GM12878 (cell line): ENCODE measurements around the gene RCVRN. TPM values are rescaled to one million over a fixed set of nuclear protein-coding genes. Genes with fewer than 3 reads are reported as not detected.

Experiments
- ATAC-seq: fragments of 200-7000 bp; cut with Tn5 transposase; 3 replicates; pipeline ENCODE4 v1.9.1; 2020; ENCODE audit warnings: mild to moderate bottlenecking, moderate library complexity
- BruUV-seq: library from RNA; stranded (reverse); fragments of 400-500 nt; replicated peaks from 2 replicates; lab custom pipeline; 2021; lab: Mats Ljungman, UMichigan
- CTCF ChIA-PET: fragments of 300-600 bp; sonication (Branson Sonifier 250); formaldehyde crosslinking; extraction: SDS; loops from one replicate; lab custom pipeline; 2021; ENCODE audit warnings: inconsistent platforms; lab: Yijun Ruan, JAX
- POLR2A ChIA-PET: fragments of 350-600 bp; formaldehyde crosslinking; extraction: SDS; loops from one replicate; lab custom pipeline; 2021; ENCODE audit warnings: inconsistent platforms; lab: Charles Lee
- RAD21 ChIA-PET: fragments of 300-600 bp; sonication (Branson Sonifier 250); formaldehyde crosslinking; loops from one replicate; lab custom pipeline; 2023; ENCODE audit warnings: antibody characterized with exemption; ENCODE audit not compliant: unreplicated experiment; lab: Charles Lee
- SMC1A ChIA-PET: fragments of 300-600 bp; sonication (Branson Sonifier 250); formaldehyde crosslinking; loops from one replicate; lab custom pipeline; 2023; ENCODE audit not compliant: unreplicated experiment, uncharacterized antibody; lab: Charles Lee
- DNase-seq: peaks from one replicate; pipeline ENCODE4 v3.0.0-alpha.2; 2011; ENCODE audit warnings: low read depth, low spot score
- FAIRE-seq: peaks from 3 replicates; lab custom pipeline; 2011; peaks lifted over from hg19 to GRCh38; lab: Jason Lieb, UNC
- H2AFZ ChIP-seq: 2 replicates; pipeline ENCODE4 v1.6.0; 2011; ENCODE audit warnings: low read depth, low read length, control low read depth; ENCODE audit not compliant: control insufficient read depth
- H3K27ac ChIP-seq: 2 replicates; pipeline ENCODE4 v1.5.1; 2011; ENCODE audit warnings: control low read depth; ENCODE audit not compliant: control insufficient read depth, insufficient read depth
- H3K27me3 ChIP-seq, 2 experiments: replicated peaks in 1 of 2; 2 replicates each; pipeline versions ENCODE4 v1.6.0 to v1.6.1; 2011; ENCODE audit warnings: low read length in 1 of 2; ENCODE audit not compliant: control insufficient read depth in 2 of 2, insufficient read depth in 2 of 2
- H3K36me3 ChIP-seq, 2 experiments: 2 replicates each; pipeline ENCODE4 v1.5.1; 2011; ENCODE audit warnings: low read length in 1 of 2; ENCODE audit not compliant: control insufficient read depth in 2 of 2, insufficient read depth in 2 of 2
- H3K4me1 ChIP-seq: 2 replicates; pipeline ENCODE4 v1.6.1; 2011; ENCODE audit warnings: mild to moderate bottlenecking, low read length, moderate library complexity, mixed read lengths; ENCODE audit not compliant: control insufficient read depth, insufficient read depth
- H3K4me2 ChIP-seq: 2 replicates; pipeline ENCODE4 v1.6.0; 2011; ENCODE audit warnings: control low read depth; ENCODE audit not compliant: control insufficient read depth, insufficient read depth
- H3K4me3 ChIP-seq: fragments of 200-600 bp; sonication (generic); 2 replicates; pipeline ENCODE4 v1.5.1; 2016
- H3K79me2 ChIP-seq: 2 replicates; pipeline ENCODE4 v1.6.0; 2011; ENCODE audit warnings: low read length; ENCODE audit not compliant: control insufficient read depth, insufficient read depth
- H3K9ac ChIP-seq: 2 replicates; pipeline ENCODE4 v1.8.0; 2011; ENCODE audit warnings: low read length, control low read depth, mixed read lengths; ENCODE audit not compliant: control insufficient read depth, insufficient read depth
- H3K9me3 ChIP-seq: replicated peaks from 3 replicates; pipeline ENCODE4 v1.5.1; 2011; ENCODE audit warnings: mild to moderate bottlenecking, low read length; ENCODE audit not compliant: control insufficient read depth, insufficient read depth
- H4K20me1 ChIP-seq: 2 replicates; pipeline ENCODE4 v1.6.0; 2011; ENCODE audit not compliant: control insufficient read depth, insufficient read depth
- CREB1 ChIP-seq: IDR thresholded peaks from 2 replicates; pipeline ENCODE4 v1.6.1; 2012; ENCODE audit warnings: low read depth, mild to moderate bottlenecking, inconsistent platforms
- JUNB ChIP-seq: IDR thresholded peaks from 2 replicates; pipeline ENCODE4 v1.6.1; 2016; ENCODE audit warnings: antibody characterized with exemption, mild to moderate bottlenecking
- NR2F1 ChIP-seq: fragments of 450-650 bp; conservative IDR thresholded peaks from 2 replicates; pipeline ENCODE4 v1.6.1; 2017; ENCODE audit warnings: mild to moderate bottlenecking
- PML ChIP-seq: IDR thresholded peaks from 2 replicates; pipeline ENCODE4 v1.6.1; 2012; ENCODE audit warnings: low read length, inconsistent platforms
- POLR2AphosphoS5 ChIP-seq: IDR thresholded peaks from 2 replicates; pipeline ENCODE4 v1.6.1; 2011; ENCODE audit warnings: mild to moderate bottlenecking, low read length, inconsistent platforms
- RUNX3 ChIP-seq: IDR thresholded peaks from 2 replicates; pipeline ENCODE4 v1.6.1; 2012; ENCODE audit warnings: low read length, inconsistent platforms
- SMARCA5 ChIP-seq: fragments of 450-650 bp; IDR thresholded peaks from 2 replicates; pipeline ENCODE4 v1.6.1; 2017; ENCODE audit warnings: mild to moderate bottlenecking
- STAT3 ChIP-seq: IDR thresholded peaks from 2 replicates; pipeline ENCODE4 v1.6.1; 2011; ENCODE audit warnings: low read depth, low read length, improper control_type of control experiment
- SUPT20H ChIP-seq: IDR thresholded peaks from 2 replicates; pipeline ENCODE4 v1.6.1; 2011; ENCODE audit warnings: low read depth, mild to moderate bottlenecking, low read length, moderate library complexity, borderline replicate concordance; ENCODE audit not compliant: control insufficient read depth
- WGBS: methylation state at CpG from one replicate; pipeline ENCODE4 v1.1.6; 2016; ENCODE audit warnings: low lambda C conversion rate; ENCODE audit not compliant: insufficient replicate concordance, insufficient coverage; ENCODE audit errors: missing lambda C conversion rate; 5-methylcytosine and 5-hydroxymethylcytosine counted together
- in situ Hi-C: fragments of 300-500 bp; cut with MboI; formaldehyde crosslinking; loops from 9 replicates; pipeline ENCODE4 v1.14.3; 2018; ENCODE audit warnings: mixed read lengths
- intact Hi-C: fragments of 100-400 bp; cut with micrococcal nuclease; formaldehyde crosslinking; loops from one replicate; pipeline ENCODE4 v1.14.2; 2022; ENCODE audit not compliant: unreplicated experiment
- polyA plus RNA-seq, 11 experiments: library from polyadenylated mRNA; depleted of rRNA in 4 of 11; unstranded in 6 of 11; stranded (reverse) in 5 of 11; fragments of >200 nt; fragmentation: Nextera tagmentation in 4 of 11; fragmentation: Illumina TruSeq in 1 of 11; extraction: Ambion mirVana in 4 of 11; extraction: Trizol in 1 of 11; gene quantifications; 1 replicate in 1 of 11; 2 replicates in 10 of 11; pipeline versions ENCODE4 v1.2.1 to v1.2.3, GENCODE V29; 2011 to 2016; ENCODE audit warnings: inconsistent platforms in 2 of 11, missing spikeins in 2 of 11, low read depth in 1 of 11
- total RNA-seq, 4 experiments: library from RNA; depleted of rRNA in 3 of 4; stranded (reverse); fragments of >200 nt in 3 of 4; fragmentation: Illumina TruSeq in 1 of 4; extraction: Trizol in 1 of 4; gene quantifications; 2 replicates each; pipeline versions ENCODE4 v1.2.1 to v1.2.3, GENCODE V29; 2013 to 2021
- TF ChIP-seq, protein P1 (sequence below): IDR thresholded peaks from 2 replicates; pipeline ENCODE4 v1.6.1; 2011; ENCODE audit warnings: low read depth, low read length, improper control_type of control experiment, borderline replicate concordance
- TF ChIP-seq, protein P2 (sequence below): fragments of 450-650 bp; formaldehyde crosslinking; IDR thresholded peaks from 2 replicates; pipeline ENCODE4 v1.4.0; 2022; ENCODE audit warnings: mild to moderate bottlenecking, moderate library complexity
- TF ChIP-seq, protein P3 (sequence below): fragments of 150-350 bp; IDR thresholded peaks from 2 replicates; pipeline ENCODE4 v1.6.1; 2014; ENCODE audit warnings: mild to moderate bottlenecking, low read depth, low read length
- TF ChIP-seq, protein P4 (sequence below): fragments of 450-650 bp; formaldehyde crosslinking; IDR thresholded peaks from 2 replicates; pipeline ENCODE4 v1.4.0; 2020; ENCODE audit warnings: mild to moderate bottlenecking, moderate library complexity

RCVRN gene
- total and polyA plus RNA-seq, 10 of the 15 experiments (the other 5 are each of a cell fraction or from before 2014, with no cell fraction given): 0.07 to 0.23 (median 0.14) TPM; not detected in 6

DNA sequence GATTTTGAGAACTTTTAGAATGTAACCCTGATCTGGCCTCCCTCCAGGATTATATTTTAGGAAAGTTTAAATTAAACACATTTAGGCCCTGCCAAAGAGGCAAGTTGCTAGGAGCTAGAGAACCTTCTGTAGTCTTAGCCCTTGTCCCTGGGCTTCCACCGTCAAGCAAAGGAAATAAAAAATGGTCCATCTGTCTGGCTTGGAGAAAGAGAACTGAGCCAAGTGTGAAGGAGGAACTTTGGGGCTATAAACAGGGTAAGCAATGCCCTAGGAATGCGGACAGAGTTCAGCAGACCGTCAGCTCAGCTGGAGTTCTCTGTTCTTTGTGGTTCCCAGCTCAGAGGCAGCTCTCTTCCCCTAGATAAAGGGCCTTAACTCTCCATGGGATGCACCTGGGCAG, 29.6 kb downstream of the RCVRN start:
- no TSS peak for BruUV-seq
- DNase-seq (no peak), FAIRE-seq (no peak), ATAC-seq (no peak)
- CTCF ChIA-PET: no interaction called here
- no peaks in the 10 kb centered on the region for H4K20me1 ChIP-seq
- 12% methylated on average over 3 of the region's 3 CpGs for whole genome bisulfite sequencing
- H3K9ac ChIP-seq: no peak overlapping the region
- no peak overlapping the region for H3K4me2 ChIP-seq
- no peak overlapping the region for H2AFZ ChIP-seq
- RAD21 ChIA-PET: no interaction called here
- H3K27ac ChIP-seq: no peak overlapping the region
- peaks cover 0 to 1% of the 10 kb centered on the region in 2 experiments; a peak in 1 of 4 replicates for H3K27me3 ChIP-seq
- H3K4me1 ChIP-seq: no peaks in the 10 kb centered on the region
- SMC1A ChIA-PET: no interaction called here
- no peak for TF ChIP-seq NR2F1
- no peak for TF ChIP-seq CREB1
- TF ChIP-seq, protein P1, sequence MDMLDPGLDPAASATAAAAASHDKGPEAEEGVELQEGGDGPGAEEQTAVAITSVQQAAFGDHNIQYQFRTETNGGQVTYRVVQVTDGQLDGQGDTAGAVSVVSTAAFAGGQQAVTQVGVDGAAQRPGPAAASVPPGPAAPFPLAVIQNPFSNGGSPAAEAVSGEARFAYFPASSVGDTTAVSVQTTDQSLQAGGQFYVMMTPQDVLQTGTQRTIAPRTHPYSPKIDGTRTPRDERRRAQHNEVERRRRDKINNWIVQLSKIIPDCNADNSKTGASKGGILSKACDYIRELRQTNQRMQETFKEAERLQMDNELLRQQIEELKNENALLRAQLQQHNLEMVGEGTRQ: no peak
- TF ChIP-seq, protein P2, sequence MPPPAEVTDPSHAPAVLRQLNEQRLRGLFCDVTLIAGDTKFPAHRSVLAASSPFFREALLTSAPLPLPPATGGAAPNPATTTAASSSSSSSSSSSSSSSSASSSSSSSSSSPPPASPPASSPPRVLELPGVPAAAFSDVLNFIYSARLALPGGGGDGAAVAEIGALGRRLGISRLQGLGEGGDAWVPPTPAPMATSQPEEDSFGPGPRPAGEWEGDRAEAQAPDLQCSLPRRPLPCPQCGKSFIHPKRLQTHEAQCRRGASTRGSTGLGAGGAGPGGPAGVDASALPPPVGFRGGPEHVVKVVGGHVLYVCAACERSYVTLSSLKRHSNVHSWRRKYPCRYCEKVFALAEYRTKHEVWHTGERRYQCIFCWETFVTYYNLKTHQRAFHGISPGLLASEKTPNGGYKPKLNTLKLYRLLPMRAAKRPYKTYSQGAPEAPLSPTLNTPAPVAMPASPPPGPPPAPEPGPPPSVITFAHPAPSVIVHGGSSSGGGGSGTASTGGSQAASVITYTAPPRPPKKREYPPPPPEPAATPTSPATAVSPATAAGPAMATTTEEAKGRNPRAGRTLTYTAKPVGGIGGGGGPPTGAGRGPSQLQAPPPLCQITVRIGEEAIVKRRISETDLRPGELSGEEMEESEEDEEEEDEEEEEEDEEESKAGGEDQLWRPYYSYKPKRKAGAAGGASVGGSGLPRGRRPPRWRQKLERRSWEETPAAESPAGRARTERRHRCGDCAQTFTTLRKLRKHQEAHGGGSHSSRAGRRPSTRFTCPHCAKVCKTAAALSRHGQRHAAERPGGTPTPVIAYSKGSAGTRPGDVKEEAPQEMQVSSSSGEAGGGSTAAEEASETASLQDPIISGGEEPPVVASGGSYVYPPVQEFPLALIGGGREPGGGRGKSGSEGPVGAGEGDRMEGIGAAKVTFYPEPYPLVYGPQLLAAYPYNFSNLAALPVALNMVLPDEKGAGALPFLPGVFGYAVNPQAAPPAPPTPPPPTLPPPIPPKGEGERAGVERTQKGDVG (CRISPR knock-in tag): no peak
- TF ChIP-seq PML: no peak
- TF ChIP-seq, protein P3, sequence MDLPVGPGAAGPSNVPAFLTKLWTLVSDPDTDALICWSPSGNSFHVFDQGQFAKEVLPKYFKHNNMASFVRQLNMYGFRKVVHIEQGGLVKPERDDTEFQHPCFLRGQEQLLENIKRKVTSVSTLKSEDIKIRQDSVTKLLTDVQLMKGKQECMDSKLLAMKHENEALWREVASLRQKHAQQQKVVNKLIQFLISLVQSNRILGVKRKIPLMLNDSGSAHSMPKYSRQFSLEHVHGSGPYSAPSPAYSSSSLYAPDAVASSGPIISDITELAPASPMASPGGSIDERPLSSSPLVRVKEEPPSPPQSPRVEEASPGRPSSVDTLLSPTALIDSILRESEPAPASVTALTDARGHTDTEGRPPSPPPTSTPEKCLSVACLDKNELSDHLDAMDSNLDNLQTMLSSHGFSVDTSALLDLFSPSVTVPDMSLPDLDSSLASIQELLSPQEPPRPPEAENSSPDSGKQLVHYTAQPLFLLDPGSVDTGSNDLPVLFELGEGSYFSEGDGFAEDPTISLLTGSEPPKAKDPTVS: no peak
- TF ChIP-seq, protein P4, sequence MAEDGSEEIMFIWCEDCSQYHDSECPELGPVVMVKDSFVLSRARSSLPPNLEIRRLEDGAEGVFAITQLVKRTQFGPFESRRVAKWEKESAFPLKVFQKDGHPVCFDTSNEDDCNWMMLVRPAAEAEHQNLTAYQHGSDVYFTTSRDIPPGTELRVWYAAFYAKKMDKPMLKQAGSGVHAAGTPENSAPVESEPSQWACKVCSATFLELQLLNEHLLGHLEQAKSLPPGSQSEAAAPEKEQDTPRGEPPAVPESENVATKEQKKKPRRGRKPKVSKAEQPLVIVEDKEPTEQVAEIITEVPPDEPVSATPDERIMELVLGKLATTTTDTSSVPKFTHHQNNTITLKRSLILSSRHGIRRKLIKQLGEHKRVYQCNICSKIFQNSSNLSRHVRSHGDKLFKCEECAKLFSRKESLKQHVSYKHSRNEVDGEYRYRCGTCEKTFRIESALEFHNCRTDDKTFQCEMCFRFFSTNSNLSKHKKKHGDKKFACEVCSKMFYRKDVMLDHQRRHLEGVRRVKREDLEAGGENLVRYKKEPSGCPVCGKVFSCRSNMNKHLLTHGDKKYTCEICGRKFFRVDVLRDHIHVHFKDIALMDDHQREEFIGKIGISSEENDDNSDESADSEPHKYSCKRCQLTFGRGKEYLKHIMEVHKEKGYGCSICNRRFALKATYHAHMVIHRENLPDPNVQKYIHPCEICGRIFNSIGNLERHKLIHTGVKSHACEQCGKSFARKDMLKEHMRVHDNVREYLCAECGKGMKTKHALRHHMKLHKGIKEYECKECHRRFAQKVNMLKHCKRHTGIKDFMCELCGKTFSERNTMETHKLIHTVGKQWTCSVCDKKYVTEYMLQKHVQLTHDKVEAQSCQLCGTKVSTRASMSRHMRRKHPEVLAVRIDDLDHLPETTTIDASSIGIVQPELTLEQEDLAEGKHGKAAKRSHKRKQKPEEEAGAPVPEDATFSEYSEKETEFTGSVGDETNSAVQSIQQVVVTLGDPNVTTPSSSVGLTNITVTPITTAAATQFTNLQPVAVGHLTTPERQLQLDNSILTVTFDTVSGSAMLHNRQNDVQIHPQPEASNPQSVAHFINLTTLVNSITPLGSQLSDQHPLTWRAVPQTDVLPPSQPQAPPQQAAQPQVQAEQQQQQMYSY: no peak
- no peak for TF ChIP-seq JUNB
- no peak for TF ChIP-seq RUNX3
- TF ChIP-seq STAT3: no peak
- no peak for TF ChIP-seq SMARCA5
- TF ChIP-seq POLR2AphosphoS5: no peak
- TF ChIP-seq SUPT20H: no peak
- H3K79me2 ChIP-seq: no peaks in the 10 kb centered on the region
- intact Hi-C loops (no loop called here), in situ Hi-C loops (no loop called here)
- no peaks in the 10 kb centered on the region for H3K36me3 ChIP-seq
- H3K4me3 ChIP-seq: no peak overlapping the region
- POLR2A ChIA-PET: no interaction called here
- H3K9me3 ChIP-seq: no peaks in the 10 kb centered on the region
